ENCODE measurements around the gene PRSS36. TPM values are rescaled to one million over a fixed set of nuclear protein-coding genes. Genes with fewer than 3 reads are reported as not detected.
A peak's percentile ranks its signal among the peaks of the same experiment; 100 is the strongest.

PRSS36 gene
- total RNA-seq, 1 experiment from 2014 or later: 0.77 TPM

- DNase-seq (ENCODE audit: low read depth): no peak
Measured at GRCh38 chr16:31128711-31129567, 20.9 kb downstream of the PRSS36 start.

- DNase-seq (ENCODE audit: low read depth): no peak
Measured at GRCh38 chr16:31127182-31127581, 22.7 kb downstream of the PRSS36 start.

- no peak for DNase-seq (ENCODE audit: low read depth)
Measured at GRCh38 chr16:31125844-31126243, 24.0 kb downstream of the PRSS36 start.

- DNase-seq (ENCODE audit: low read depth): no peak
Measured at GRCh38 chr16:31120129-31120528, 29.7 kb downstream of the PRSS36 start.

- no peak for DNase-seq (ENCODE audit: low read depth)
Measured at GRCh38 chr16:31118223-31119155, 31.4 kb downstream of the PRSS36 start.

- DNase-seq (ENCODE audit: low read depth): peak; percentile 97
Measured at GRCh38 chr16:31117384-31118222, 32.3 kb downstream of the PRSS36 start, which contains the start of gene KAT8. Gene KAT8, plus strand, starts transcription at chr16:31117664. Its CDS starts 18 bp downstream, at chr16:31117682.

- no peak for DNase-seq (ENCODE audit: low read depth)
Measured at GRCh38 chr16:31114468-31114867, 35.4 kb downstream of the PRSS36 start.

GRCh38 chr16:31113121-31114120 lies 36.4 kb downstream of the PRSS36 start:
- DNase-seq (ENCODE audit: low read depth): no peak

- no peak for DNase-seq (ENCODE audit: low read depth)
Measured at GRCh38 chr16:31112711-31113110, 37.2 kb downstream of the PRSS36 start.

- DNase-seq (ENCODE audit: low read depth): no peak
Measured at GRCh38 chr16:31111881-31112466, 37.9 kb downstream of the PRSS36 start.

GRCh38 chr16:31110106-31111034 lies 39.5 kb downstream of the PRSS36 start:
- DNase-seq (ENCODE audit: low read depth): no peak

- DNase-seq (ENCODE audit: low read depth): no peak
Measured at GRCh38 chr16:31109622-31110021, 40.2 kb downstream of the PRSS36 start.

- DNase-seq (ENCODE audit: low read depth): no peak
Measured at GRCh38 chr16:31108794-31109558, 40.9 kb downstream of the PRSS36 start.

GRCh38 chr16:31108035-31108793 lies 41.7 kb downstream of the PRSS36 start, which contains the start of gene BCKDK:
Gene BCKDK, plus strand, starts transcription at chr16:31108386. Its CDS starts 838 bp downstream, at chr16:31109224.
- DNase-seq (ENCODE audit: low read depth): peak; percentile 74

GRCh38 chr16:31107465-31107867 lies 42.4 kb downstream of the PRSS36 start:
- no peak for DNase-seq (ENCODE audit: low read depth)

All from HT1080 (cell line).